Liver (tissue), 9 donors: Measurements from ENCODE around the gene RPS29. TPM values are rescaled to one million over a fixed set of nuclear protein-coding genes. Genes with fewer than 3 reads are reported as not detected.

ENCODE experiments used
- DNase-seq: peaks from one replicate; pipeline ENCODE4 v3.0.0-alpha.2; 2017; ENCODE audit warnings: low spot score
- H3K27ac ChIP-seq, 2 donors: one replicate each; pipeline ENCODE4 v1.7.0; 2013; ENCODE audit warnings: inconsistent platforms in 2 of 2, low read length in 2 of 2, control low read depth in 1 of 2, low read depth in 1 of 2, mild to moderate bottlenecking in 1 of 2
- H3K27me3 ChIP-seq, 4 donors: one replicate each; pipeline versions ENCODE4 v1.6.1 to v1.7.0; 2013; ENCODE audit warnings: low read length in 3 of 4, inconsistent platforms in 1 of 4, mild to moderate bottlenecking in 1 of 4, moderate library complexity in 1 of 4; ENCODE audit not compliant: control insufficient read depth in 4 of 4, insufficient read depth in 4 of 4
- H3K36me3 ChIP-seq, 4 donors: one replicate each; pipeline versions ENCODE4 v1.6.1 to v1.7.0; 2013; ENCODE audit warnings: low read length in 3 of 4, mild to moderate bottlenecking in 3 of 4, low read depth in 1 of 4, moderate library complexity in 1 of 4; ENCODE audit not compliant: control insufficient read depth in 4 of 4, insufficient read depth in 3 of 4
- H3K4me1 ChIP-seq, 4 donors: one replicate each; pipeline versions ENCODE4 v1.6.1 to v1.7.0; 2013; ENCODE audit warnings: low read length in 3 of 4, mild to moderate bottlenecking in 3 of 4, moderate library complexity in 1 of 4; ENCODE audit not compliant: control insufficient read depth in 4 of 4, insufficient read depth in 4 of 4
- H3K4me3 ChIP-seq, 3 donors: one replicate each; pipeline versions ENCODE4 v1.6.1 to v1.7.0; 2013; ENCODE audit warnings: low read length in 3 of 3, control low read depth in 1 of 3, low read depth in 1 of 3, mild to moderate bottlenecking in 1 of 3
- H3K9ac ChIP-seq, 2 donors: one replicate each; pipeline ENCODE4 v1.7.0; 2013; ENCODE audit warnings: low read length in 2 of 2, mild to moderate bottlenecking in 2 of 2, moderate library complexity in 2 of 2, control low read depth in 1 of 2, low read depth in 1 of 2
- H3K9me3 ChIP-seq, 4 donors: one replicate each; pipeline versions ENCODE4 v1.6.1 to v1.7.0; 2013; ENCODE audit warnings: low read length in 3 of 4; ENCODE audit not compliant: control insufficient read depth in 4 of 4
- ATF3 ChIP-seq: IDR thresholded peaks from 2 replicates; pipeline ENCODE4 v1.6.1; 2016; ENCODE audit warnings: antibody characterized with exemption
- CTCF ChIP-seq: fragments of 150-350 bp; IDR thresholded peaks from 2 replicates; pipeline ENCODE4 v1.5.1; 2017; ENCODE audit warnings: improper control_type of control experiment, low read depth, low read length; ENCODE audit not compliant: missing input control
- EGR1 ChIP-seq, 2 donors: IDR thresholded peaks; 2 replicates each; pipeline ENCODE4 v1.6.1; 2016 to 2018; ENCODE audit warnings: antibody characterized with exemption in 2 of 2, low read depth in 2 of 2
- FOXA1 ChIP-seq: IDR thresholded peaks from 2 replicates; pipeline ENCODE4 v1.6.1; 2016; ENCODE audit warnings: antibody characterized with exemption
- FOXA2 ChIP-seq: IDR thresholded peaks from 2 replicates; pipeline ENCODE4 v1.6.1; 2016; ENCODE audit warnings: antibody characterized with exemption
- GABPA ChIP-seq, 2 donors: IDR thresholded peaks in 1 of 2; conservative IDR thresholded peaks in 1 of 2; 2 replicates each; pipeline ENCODE4 v1.6.1; 2016; ENCODE audit warnings: antibody characterized with exemption in 2 of 2, mild to moderate bottlenecking in 1 of 2, moderate library complexity in 1 of 2
- HNF4A ChIP-seq, 2 donors: conservative IDR thresholded peaks; 2 replicates each; pipeline ENCODE4 v1.6.1; 2016; ENCODE audit warnings: antibody characterized with exemption in 2 of 2, mild to moderate bottlenecking in 2 of 2
- HNF4G ChIP-seq: IDR thresholded peaks from 2 replicates; pipeline ENCODE4 v1.6.1; 2016; ENCODE audit warnings: antibody characterized with exemption
- JUND ChIP-seq, 2 donors: IDR thresholded peaks; 2 replicates each; pipeline ENCODE4 v1.6.1; 2016; ENCODE audit warnings: antibody characterized with exemption in 2 of 2
- NR2F2 ChIP-seq: IDR thresholded peaks from 2 replicates; pipeline ENCODE4 v1.6.1; 2016; ENCODE audit warnings: antibody characterized with exemption
- RAD21 ChIP-seq, 2 donors: IDR thresholded peaks; 2 replicates each; pipeline ENCODE4 v1.6.1; 2016; ENCODE audit warnings: antibody characterized with exemption in 2 of 2, mild to moderate bottlenecking in 2 of 2
- REST ChIP-seq: IDR thresholded peaks from 2 replicates; pipeline ENCODE4 v1.6.1; 2016; ENCODE audit warnings: antibody characterized with exemption, mild to moderate bottlenecking
- RXRA ChIP-seq, 2 donors: IDR thresholded peaks; 2 replicates each; pipeline ENCODE4 v1.6.1; 2017 to 2018; ENCODE audit warnings: antibody characterized with exemption in 2 of 2, mild to moderate bottlenecking in 1 of 2
- SP1 ChIP-seq: IDR thresholded peaks from 2 replicates; pipeline ENCODE4 v1.6.1; 2018; ENCODE audit warnings: antibody characterized with exemption, mild to moderate bottlenecking
- TAF1 ChIP-seq: conservative IDR thresholded peaks from 2 replicates; pipeline ENCODE4 v1.6.1; 2016; ENCODE audit warnings: antibody characterized with exemption, mild to moderate bottlenecking
- YY1 ChIP-seq: IDR thresholded peaks from 2 replicates; pipeline ENCODE4 v1.6.1; 2016; ENCODE audit warnings: antibody characterized with exemption, mild to moderate bottlenecking
- ZBTB33 ChIP-seq: IDR thresholded peaks from 2 replicates; pipeline ENCODE4 v1.6.1; 2016; ENCODE audit warnings: antibody characterized with exemption
- whole genome bisulfite sequencing: extraction: QIAGEN DNeasy Blood & Tissue Kit; methylation state at CpG from one replicate; pipeline ENCODE4 v1.1.7; 2013; 5-methylcytosine and 5-hydroxymethylcytosine counted together
- polyA plus RNA-seq, 2 donors: library from polyadenylated mRNA; stranded (reverse) in 1 of 2; unstranded in 1 of 2; fragments of 200-250 nt in 1 of 2; fragments of >200 nt in 1 of 2; fragmentation: Nextera tagmentation in 1 of 2; extraction: Ambion mirVana in 1 of 2; gene quantifications; one replicate each; pipeline versions ENCODE4 v1.2.1 to v1.2.3, GENCODE V29; 2013 to 2015
- total RNA-seq, 2 donors: library from RNA; depleted of rRNA; stranded (reverse); fragments of >200 nt; gene quantifications; one replicate each; pipeline ENCODE4 v1.2.3, GENCODE V29; 2014
- TF ChIP-seq, protein P1 (sequence below): IDR thresholded peaks from 2 replicates; pipeline ENCODE4 v1.6.1; 2016; ENCODE audit warnings: antibody characterized with exemption
- donor health status: healthy.
- donor health status: healthy.
- donor health status: healthy.
- donor health status: healthy.
- donor health status: healthy.

The RPS29 gene
- total and polyA plus RNA-seq, 4 donors, result 584 to 1,739 (median 839) TPM

- no peak for DNase-seq
- Histone ChIP-seq H3K9me3 (no peaks in the 10 kb centered on the region), H3K4me1 (peaks cover 4 to 27% (median 16%) of the 10 kb centered on the region in 4 donors), H3K9ac (no peak overlapping the region), H3K36me3 (no peaks in the 10 kb centered on the region), H3K27ac (no peak overlapping the region), H3K27me3 (no peaks in the 10 kb centered on the region), H3K4me3 (no peak overlapping the region)
- TF ChIP-seq HNF4A (conservative IDR thresholded peaks at IDR 0.05), result no peak
- 89% methylated on average over 2 of the region's 2 CpGs for WGBS
Measured at GRCh38 chr14:49551569-49551968, 34.6 kb downstream of the RPS29 start.

GRCh38 chr14:49550286-49551184, 35.6 kb downstream of the RPS29 start:
- TF ChIP-seq SP1 (no peak), HNF4A (conservative IDR thresholded peaks at IDR 0.05) (peak; percentile 65 to 68), CTCF (peak; percentile 31), FOXA2 (no peak), ATF3 (no peak), JUND (IDR thresholded peaks at IDR 0.05) (peak; percentile 12 to 18), FOXA1 (no peak), RAD21 (IDR thresholded peaks at IDR 0.05) (peak; percentile 64 to 66)
- TF ChIP-seq, protein P1, sequence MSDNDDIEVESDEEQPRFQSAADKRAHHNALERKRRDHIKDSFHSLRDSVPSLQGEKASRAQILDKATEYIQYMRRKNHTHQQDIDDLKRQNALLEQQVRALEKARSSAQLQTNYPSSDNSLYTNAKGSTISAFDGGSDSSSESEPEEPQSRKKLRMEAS, result no peak
- no peak overlapping the region for H3K9ac ChIP-seq
- DNase-seq, result no peak
- H3K4me3 ChIP-seq, result peak overlapping the region in 1 of 3 donors; percentile 19
- no peaks in the 10 kb centered on the region for H3K36me3 ChIP-seq
- no peaks in the 10 kb centered on the region for H3K27me3 ChIP-seq
- no peak overlapping the region for H3K27ac ChIP-seq
- no peaks in the 10 kb centered on the region for H3K9me3 ChIP-seq
- 46% methylated on average over 5 of the region's 5 CpGs for WGBS
- peaks cover 4 to 30% (median 16%) of the 10 kb centered on the region in 4 donors for H3K4me1 ChIP-seq

GRCh38 chr14:49549881-49550280, 36.3 kb downstream of the RPS29 start:
- peaks cover 4 to 30% (median 16%) of the 10 kb centered on the region in 4 donors for H3K4me1 ChIP-seq
- 63% methylated on average over 4 of the region's 4 CpGs for WGBS
- TF ChIP-seq, protein P1, result no peak
- TF ChIP-seq ATF3 (no peak), ZBTB33 (no peak), FOXA2 (no peak), HNF4G (no peak), RXRA (IDR thresholded peaks at IDR 0.05) (no peak), YY1 (no peak), JUND (IDR thresholded peaks at IDR 0.05) (no peak), HNF4A (conservative IDR thresholded peaks at IDR 0.05) (no peak), RAD21 (IDR thresholded peaks at IDR 0.05) (no peak), TAF1 (no peak), GABPA (IDR thresholded peaks at IDR 0.05 in 1 of 2, conservative IDR thresholded peaks at IDR 0.05 in 1 of 2) (no peak), REST (no peak), SP1 (no peak), FOXA1 (no peak), NR2F2 (no peak), EGR1 (IDR thresholded peaks at IDR 0.05; ENCODE audit: low read depth in 2 of 2) (no peak)

More at GRCh38 chr14:49549881-49550280, 36.3 kb downstream of the RPS29 start:
- H3K9me3 ChIP-seq, result no peaks in the 10 kb centered on the region
- DNase-seq, result no peak
- no peak overlapping the region for H3K4me3 ChIP-seq
- no peaks in the 10 kb centered on the region for H3K36me3 ChIP-seq
- H3K27ac ChIP-seq, result no peak overlapping the region
- no peaks in the 10 kb centered on the region for H3K27me3 ChIP-seq
- no peak overlapping the region for H3K9ac ChIP-seq
